H1 (cell line): ENCODE data around the gene SPATA31E1. TPM values are rescaled to one million over a fixed set of nuclear protein-coding genes. Genes with fewer than 3 reads are reported as not detected.

Source experiments
- CTCF ChIA-PET: fragments of 300-600 bp; sonication (Branson Sonifier 250); formaldehyde crosslinking; loops from one replicate; lab custom pipeline; 2021; ENCODE audit not compliant: partially characterized antibody; lab: Charles Lee
- POLR2A ChIA-PET: fragments of 300-600 bp; sonication (Branson Sonifier 250); formaldehyde crosslinking; loops from one replicate; lab custom pipeline; 2021; ENCODE audit warnings: inconsistent platforms; ENCODE audit not compliant: partially characterized antibody; lab: Charles Lee
- DNase-seq, 2 experiments: peaks; one replicate each; pipeline versions ENCODE4 v3.0.0 to v3.0.0-alpha.2; 2010 to 2022; ENCODE audit warnings: low spot score in 2 of 2, low read depth in 1 of 2, mixed read lengths in 1 of 2
- FAIRE-seq: peaks from 2 replicates; lab custom pipeline; 2011; peaks lifted over from hg19 to GRCh38; lab: Jason Lieb, UNC
- H2AFZ ChIP-seq: 2 replicates; pipeline ENCODE4 v1.8.1; 2012; ENCODE audit warnings: low read length, inconsistent platforms
- H2AK5ac ChIP-seq: 2 replicates; pipeline ENCODE4 v1.6.1; 2013; ENCODE audit warnings: low read depth, low read length
- H2BK120ac ChIP-seq: replicated peaks from 2 replicates; pipeline ENCODE3; 2013; ENCODE audit warnings: low read depth, low read length, inconsistent platforms
- H2BK12ac ChIP-seq: 2 replicates; pipeline ENCODE4 v1.6.1; 2013; ENCODE audit warnings: low read depth, low read length
- H2BK15ac ChIP-seq: 2 replicates; pipeline ENCODE4 v1.6.1; 2013; ENCODE audit warnings: low read length
- H2BK20ac ChIP-seq: 2 replicates; pipeline ENCODE4 v1.6.1; 2013; ENCODE audit warnings: low read length
- H2BK5ac ChIP-seq: 2 replicates; pipeline ENCODE4 v1.6.1; 2013; ENCODE audit warnings: low read depth, low read length
- H3K14ac ChIP-seq: 2 replicates; pipeline ENCODE4 v1.6.1; 2013; ENCODE audit warnings: inconsistent platforms; ENCODE audit not compliant: insufficient read length
- H3K18ac ChIP-seq: 2 replicates; pipeline ENCODE4 v1.6.1; 2013; ENCODE audit warnings: low read length; ENCODE audit errors: extremely low read depth
- H3K23ac ChIP-seq: 2 replicates; pipeline ENCODE4 v1.6.1; 2013; ENCODE audit warnings: inconsistent platforms; ENCODE audit not compliant: insufficient read length
- H3K23me2 ChIP-seq: 2 replicates; pipeline ENCODE4 v1.6.1; 2013; ENCODE audit warnings: low read depth, low read length
- H3K27ac ChIP-seq: 2 replicates; pipeline ENCODE4 v1.6.1; 2011; ENCODE audit warnings: low read depth, low read length, inconsistent platforms
- H3K27me3 ChIP-seq, 4 experiments: replicated peaks in 1 of 4; 1 replicate in 1 of 4; 2 replicates in 3 of 4; pipeline versions ENCODE4 v1.6.1 to v1.8.1; 2011 to 2013; ENCODE audit warnings: low read length in 3 of 4, mild to moderate bottlenecking in 3 of 4, inconsistent platforms in 2 of 4, mixed read lengths in 2 of 4, moderate library complexity in 1 of 4; ENCODE audit not compliant: control insufficient read depth in 3 of 4, insufficient read depth in 3 of 4; ENCODE audit errors: extremely low read depth in 1 of 4
- H3K36me3 ChIP-seq, 4 experiments: 2 replicates each; pipeline versions ENCODE4 v1.6.1 to v1.8.1; 2011 to 2013; ENCODE audit warnings: mild to moderate bottlenecking in 4 of 4, low read length in 3 of 4, moderate library complexity in 2 of 4, control low read depth in 1 of 4, inconsistent platforms in 1 of 4; ENCODE audit not compliant: insufficient read depth in 4 of 4, control insufficient read depth in 2 of 4
- H3K4ac ChIP-seq: replicated peaks from 2 replicates; pipeline ENCODE3; 2013; ENCODE audit warnings: low read length, low read depth, mixed read lengths, inconsistent platforms; ENCODE audit not compliant: insufficient read length
- H3K4me1 ChIP-seq, 4 experiments: replicated peaks in 1 of 4; 1 replicate in 1 of 4; 2 replicates in 3 of 4; pipeline versions ENCODE4 v1.6.1 to v1.8.1; 2011 to 2013; ENCODE audit warnings: low read length in 3 of 4, inconsistent platforms in 2 of 4, mixed read lengths in 1 of 4; ENCODE audit not compliant: insufficient read depth in 4 of 4, control insufficient read depth in 3 of 4
- H3K4me2 ChIP-seq, 2 experiments: 2 replicates each; pipeline versions ENCODE4 v1.6.1 to v1.8.1; 2011 to 2013; ENCODE audit warnings: low read depth in 2 of 2, low read length in 2 of 2, control low read depth in 1 of 2, inconsistent platforms in 1 of 2, mild to moderate bottlenecking in 1 of 2; ENCODE audit not compliant: insufficient read depth in 1 of 2
- H3K4me3 ChIP-seq, 4 experiments: fragments of 200-600, 300-600 bp in 1 of 4; sonication (generic), shearing (Covaris generic), sonication (Bioruptor Twin) in 1 of 4; 2 replicates each; pipeline versions ENCODE4 v1.5.1 to v1.8.1; 2011 to 2016; ENCODE audit warnings: low read length in 4 of 4, low read depth in 3 of 4, control low read depth in 2 of 4, inconsistent platforms in 2 of 4, mild to moderate bottlenecking in 2 of 4, mixed read lengths in 1 of 4, moderate library complexity in 1 of 4; ENCODE audit not compliant: insufficient read depth in 2 of 4; ENCODE audit errors: extremely low read depth in 1 of 4
- H3K56ac ChIP-seq: replicated peaks from 2 replicates; pipeline ENCODE3; 2013; ENCODE audit warnings: low read depth, mild to moderate bottlenecking, mixed read lengths, low read length, inconsistent platforms; ENCODE audit not compliant: insufficient read length
- H3K79me1 ChIP-seq: 2 replicates; pipeline ENCODE4 v1.6.1; 2013; ENCODE audit warnings: low read depth, low read length, control low read depth
- H3K79me2 ChIP-seq, 2 experiments: 2 replicates each; pipeline versions ENCODE4 v1.6.1 to v1.8.1; 2012 to 2013; ENCODE audit warnings: low read length in 2 of 2, mild to moderate bottlenecking in 2 of 2, inconsistent platforms in 1 of 2; ENCODE audit not compliant: insufficient read depth in 2 of 2, control insufficient read depth in 1 of 2
- H3K9ac ChIP-seq, 4 experiments: replicated peaks in 1 of 4; 1 replicate in 1 of 4; 2 replicates in 3 of 4; pipeline versions ENCODE4 v1.6.1 to v1.8.1; 2011 to 2013; ENCODE audit warnings: low read depth in 3 of 4, low read length in 3 of 4, control low read depth in 2 of 4, mild to moderate bottlenecking in 2 of 4, moderate library complexity in 2 of 4, inconsistent platforms in 1 of 4; ENCODE audit errors: extremely low read depth in 1 of 4
- H3K9me3 ChIP-seq, 2 experiments: 2 replicates each; pipeline versions ENCODE4 v1.6.1 to v1.8.1; 2012 to 2013; ENCODE audit warnings: mild to moderate bottlenecking in 2 of 2, moderate library complexity in 2 of 2, control low read depth in 1 of 2, inconsistent platforms in 1 of 2, low read depth in 1 of 2, low read length in 1 of 2, mixed read lengths in 1 of 2; ENCODE audit not compliant: insufficient read depth in 2 of 2
- H4K20me1 ChIP-seq, 2 experiments: replicated peaks in 1 of 2; 2 replicates each; pipeline versions ENCODE3 to v1.8.1; 2011 to 2013; ENCODE audit warnings: inconsistent platforms in 2 of 2, low read length in 2 of 2, mild to moderate bottlenecking in 1 of 2; ENCODE audit not compliant: insufficient read depth in 2 of 2, control insufficient read depth in 1 of 2
- H4K5ac ChIP-seq: 2 replicates; pipeline ENCODE4 v1.6.1; 2013; ENCODE audit warnings: low read length, low read depth, mixed read lengths, inconsistent platforms; ENCODE audit not compliant: insufficient read length
- H4K8ac ChIP-seq: 2 replicates; pipeline ENCODE4 v1.8.0; 2013; ENCODE audit warnings: mild to moderate bottlenecking, moderate library complexity, low read length, inconsistent platforms; ENCODE audit not compliant: insufficient read depth; ENCODE audit errors: extremely low read depth
- H4K91ac ChIP-seq: replicated peaks from 2 replicates; pipeline ENCODE3; 2013; ENCODE audit warnings: low read length, mixed read lengths, inconsistent platforms; ENCODE audit not compliant: insufficient read length
- EGR1 ChIP-seq: IDR thresholded peaks from 2 replicates; pipeline ENCODE4 v1.6.1; 2011; ENCODE audit warnings: low read depth, low read length, borderline replicate concordance
- FOSL1 ChIP-seq: IDR thresholded peaks from 2 replicates; pipeline ENCODE4 v1.6.1; 2011; ENCODE audit warnings: mild to moderate bottlenecking, low read depth, low read length, moderate library complexity; ENCODE audit not compliant: insufficient read depth
- KDM1A ChIP-seq: fragments of 200-600, 300-600 bp; sonication (generic); IDR thresholded peaks from 2 replicates; pipeline ENCODE4 v1.7.1; 2016; ENCODE audit warnings: mild to moderate bottlenecking, low read length, borderline replicate concordance
- KDM4A ChIP-seq: IDR thresholded peaks from one replicate; pipeline ENCODE4 v1.7.1; 2012; ENCODE audit warnings: low read depth, mild to moderate bottlenecking, moderate library complexity, low read length, inconsistent platforms; ENCODE audit not compliant: severe bottlenecking
- MAFK ChIP-seq: IDR thresholded peaks from 2 replicates; pipeline ENCODE4 v1.6.1; 2012; ENCODE audit warnings: low read depth, mild to moderate bottlenecking, improper control_type of control experiment, low read length
- POU5F1 ChIP-seq: IDR thresholded peaks from 2 replicates; pipeline ENCODE4 v1.6.1; 2011; ENCODE audit warnings: low read depth, mild to moderate bottlenecking, low read length, moderate library complexity
- RXRA ChIP-seq: IDR thresholded peaks from 2 replicates; pipeline ENCODE4 v1.6.1; 2011; ENCODE audit warnings: low read depth, mild to moderate bottlenecking, low read length, moderate library complexity; ENCODE audit not compliant: insufficient read depth
- SIX5 ChIP-seq: IDR thresholded peaks from 2 replicates; pipeline ENCODE4 v1.6.1; 2011; ENCODE audit warnings: mild to moderate bottlenecking, low read depth, low read length
- SRF ChIP-seq: IDR thresholded peaks from 2 replicates; pipeline ENCODE4 v1.6.1; 2011; ENCODE audit warnings: mild to moderate bottlenecking, low read depth, low read length, moderate library complexity
- TAF7 ChIP-seq: optimal IDR thresholded peaks from 2 replicates; pipeline ENCODE3; 2011; ENCODE audit warnings: low read depth, mild to moderate bottlenecking, inconsistent platforms, low read length, moderate library complexity, borderline replicate concordance
- TEAD4 ChIP-seq: IDR thresholded peaks from 2 replicates; pipeline ENCODE4 v1.6.1; 2012; ENCODE audit warnings: low read depth, low read length, inconsistent platforms, mixed read lengths
- WGBS, 2 experiments: shearing (Covaris generic) in 1 of 2; methylation state at CpG; one replicate each; pipeline versions ENCODE4 v1.1.6 to v1.1.7; 2013 to 2015; ENCODE audit warnings: low lambda C conversion rate in 2 of 2, mixed read lengths in 2 of 2, inconsistent platforms in 1 of 2, low coverage in 1 of 2, missing lambda C conversion rate in 1 of 2; ENCODE audit not compliant: insufficient replicate concordance in 2 of 2, insufficient coverage in 1 of 2, insufficient read length in 1 of 2; ENCODE audit errors: extremely low coverage in 1 of 2, missing lambda C conversion rate in 1 of 2; 5-methylcytosine and 5-hydroxymethylcytosine counted together
- polyA plus RNA-seq, 7 experiments: library from polyadenylated mRNA; depleted of rRNA in 3 of 7; stranded (reverse) in 5 of 7; unstranded in 2 of 7; fragments of >200 nt in 5 of 7; fragments of 200-250 nt in 2 of 7; gene quantifications; 1 replicate in 5 of 7; 2 replicates in 1 of 7; 4 replicates in 1 of 7; pipeline versions ENCODE4 v1.2.1 to v1.2.3, GENCODE V29; 2011 to 2013; ENCODE audit warnings: missing spikeins in 2 of 7, mixed read lengths in 2 of 7
- total RNA-seq: library from RNA; stranded (reverse); fragmentation: NEBNext Ultra II Directional; extraction: Animal tissue kit (Norgen Biotek cat#: 25700); gene quantifications from 2 replicates; pipeline ENCODE4 v1.2.1, GENCODE V29; 2021
- TF ChIP-seq, protein P1 (sequence below): IDR thresholded peaks from 2 replicates; pipeline ENCODE4 v1.6.1; 2012; ENCODE audit warnings: low read length, inconsistent platforms

Gene SPATA31E1
- total and polyA plus RNA-seq, 2 of the 8 experiments (the other 6 are each of a cell fraction or from before 2014, with no cell fraction given) = 0.05 to 0.09 TPM

GRCh38 chr9:87861332-87861731 is 21.3 kb upstream of the SPATA31E1 start:
- 96% methylated on average over 1 of the region's 1 CpG; no CpG with 5 or more reads in 1 of the 2 experiments for WGBS, 2 experiments
- Histone ChIP-seq H2BK12ac (no peak overlapping the region), H3K4me1 (peaks cover 0 to 5% (median 0%) of the 10 kb centered on the region in 4 experiments; a peak in 2 of 7 replicates), H3K36me3 (no peaks in the 10 kb centered on the region), H4K8ac (no peak overlapping the region), H3K9ac (no peak overlapping the region), H4K5ac (no peak overlapping the region), H4K20me1 (no peaks in the 10 kb centered on the region), H3K79me1 (no peaks in the 10 kb centered on the region), H4K91ac (no peak overlapping the region), H2BK5ac (no peak overlapping the region), H3K4ac (no peak overlapping the region), H3K9me3 (peaks cover 5 to 19% of the 10 kb centered on the region in 2 experiments; a peak in 1 of 4 replicates), H2AK5ac (no peak overlapping the region), H3K4me3 (no peak overlapping the region), H3K18ac (no peak overlapping the region), H2AFZ (no peak overlapping the region), H3K27me3 (no peaks in the 10 kb centered on the region; a peak in 2 of 7 replicates), H3K4me2 (no peak overlapping the region), H3K23me2 (no peaks in the 10 kb centered on the region), H3K14ac (no peak overlapping the region), H2BK20ac (no peak overlapping the region), H2BK120ac (no peak overlapping the region), H3K56ac (no peak overlapping the region), H3K79me2 (no peaks in the 10 kb centered on the region), H3K27ac (no peak overlapping the region), H3K23ac (no peak overlapping the region), H2BK15ac (no peak overlapping the region)
- CTCF ChIA-PET = interaction anchor here (0.6 to 1.0 kb wide), 3 partner anchors 13 to 28 kb away, joined by 3 read pairs; no protein-coding TSS in a partner anchor
- POLR2A ChIA-PET = no interaction called here
- DNase-seq (no peak), FAIRE-seq (no peak)
- TF ChIP-seq SIX5 (no peak), SRF (no peak), POU5F1 (no peak), TEAD4 (no peak), EGR1 (no peak), KDM1A (no peak), KDM4A (no peak), RXRA (no peak), TAF7 (no peak), FOSL1 (no peak), MAFK (no peak)
- TF ChIP-seq, protein P1, sequence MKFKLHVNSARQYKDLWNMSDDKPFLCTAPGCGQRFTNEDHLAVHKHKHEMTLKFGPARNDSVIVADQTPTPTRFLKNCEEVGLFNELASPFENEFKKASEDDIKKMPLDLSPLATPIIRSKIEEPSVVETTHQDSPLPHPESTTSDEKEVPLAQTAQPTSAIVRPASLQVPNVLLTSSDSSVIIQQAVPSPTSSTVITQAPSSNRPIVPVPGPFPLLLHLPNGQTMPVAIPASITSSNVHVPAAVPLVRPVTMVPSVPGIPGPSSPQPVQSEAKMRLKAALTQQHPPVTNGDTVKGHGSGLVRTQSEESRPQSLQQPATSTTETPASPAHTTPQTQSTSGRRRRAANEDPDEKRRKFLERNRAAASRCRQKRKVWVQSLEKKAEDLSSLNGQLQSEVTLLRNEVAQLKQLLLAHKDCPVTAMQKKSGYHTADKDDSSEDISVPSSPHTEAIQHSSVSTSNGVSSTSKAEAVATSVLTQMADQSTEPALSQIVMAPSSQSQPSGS = no peak
